ENCODE measurements around the gene PODNL1.
A peak's percentile ranks its signal among the peaks of the same experiment; 100 is the strongest.
"Not testable (repeated sequence)": the region's sequence is repeated elsewhere in the genome, so short reads cannot be mapped to it uniquely, and the experiment has no call there.

Gene PODNL1

GRCh38 chr19:13926010-13926409 lies 12.2 kb downstream of the PODNL1 start:
- no peak for DNase-seq (ENCODE audit: low spot score)

GRCh38 chr19:13923194-13923987 lies 14.8 kb downstream of the PODNL1 start:
- DNase-seq (ENCODE audit: low spot score): no peak

- not testable (repeated sequence) for DNase-seq (ENCODE audit: low spot score)
Measured at GRCh38 chr19:13922118-13922517, 16.1 kb downstream of the PODNL1 start.

DNA sequence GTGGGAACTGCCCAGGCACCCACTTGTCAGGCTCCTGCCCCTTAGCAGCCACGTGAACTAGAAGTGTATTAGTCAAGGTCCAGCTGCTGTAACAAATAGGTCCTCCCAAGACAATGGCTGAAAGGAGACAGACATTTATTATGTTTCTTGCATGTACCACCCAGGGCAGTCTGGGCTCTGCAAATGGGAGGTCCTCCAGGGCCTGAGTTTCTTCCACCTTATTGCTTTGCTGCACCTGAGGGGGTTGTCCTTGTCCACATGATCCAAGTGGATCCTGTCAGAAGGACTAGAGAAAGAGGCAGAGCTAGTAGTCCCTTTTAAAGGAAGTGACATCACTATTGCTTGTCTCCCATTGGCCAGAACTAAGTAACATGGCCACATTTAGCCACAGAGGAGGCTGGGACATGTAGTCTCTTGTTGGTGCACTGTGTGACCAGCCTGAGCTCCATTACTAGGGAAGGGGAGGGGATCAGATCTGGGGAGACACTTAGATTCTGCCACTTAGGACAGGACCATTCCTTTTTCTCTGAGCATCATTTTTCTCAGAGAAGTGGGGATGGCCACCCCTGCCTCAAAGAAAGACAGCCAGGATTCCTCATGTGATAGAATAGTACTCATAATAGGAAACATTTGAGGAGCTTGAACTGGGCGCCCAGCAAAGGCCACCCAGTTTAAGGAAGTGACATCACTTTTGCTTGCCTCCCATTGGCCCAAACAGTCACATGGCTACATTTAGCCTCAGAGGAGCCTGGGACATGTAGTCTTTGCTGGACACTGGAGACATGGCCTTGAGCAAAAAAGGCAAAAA lies 17.1 kb downstream of the PODNL1 start:
- no peak for DNase-seq (ENCODE audit: low spot score)

- DNase-seq (ENCODE audit: low spot score): no peak
Measured at GRCh38 chr19:13920524-13920923, 17.7 kb downstream of the PODNL1 start.

GRCh38 chr19:13918726-13919411 lies 19.3 kb downstream of the PODNL1 start:
- no peak for DNase-seq (ENCODE audit: low spot score)

GRCh38 chr19:13917888-13918406 lies 20.3 kb downstream of the PODNL1 start:
- no peak for DNase-seq (ENCODE audit: low spot score)

GRCh38 chr19:13914777-13915176 lies 23.4 kb downstream of the PODNL1 start:
- no peak for DNase-seq (ENCODE audit: low spot score)

GRCh38 chr19:13913352-13913751 lies 24.9 kb downstream of the PODNL1 start:
- DNase-seq (ENCODE audit: low spot score): no peak

GRCh38 chr19:13909430-13909829 lies 28.8 kb downstream of the PODNL1 start:
- DNase-seq (ENCODE audit: low spot score): no peak

GRCh38 chr19:13908674-13909073 lies 29.5 kb downstream of the PODNL1 start:
- DNase-seq (ENCODE audit: low spot score): no peak

DNA sequence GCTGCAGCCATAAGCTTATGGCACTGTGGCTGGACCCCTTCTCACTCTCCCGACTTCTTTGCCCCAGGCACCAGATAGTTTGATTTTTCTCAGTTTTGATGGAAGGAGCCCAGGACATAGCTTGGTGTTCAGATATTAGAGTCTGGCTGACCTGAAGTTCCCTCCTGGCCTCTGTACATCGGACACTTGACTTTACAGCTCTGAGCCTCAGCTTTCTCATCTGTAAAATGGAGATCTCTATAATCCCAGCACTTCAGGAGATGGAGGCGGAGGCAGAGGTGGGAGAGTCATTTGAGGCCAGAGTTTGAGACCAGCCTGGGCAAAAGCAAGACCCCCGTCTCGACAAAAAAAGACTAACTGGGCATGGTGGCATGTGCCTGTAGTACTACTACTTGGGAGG lies 31.3 kb downstream of the PODNL1 start:
- DNase-seq (ENCODE audit: low spot score): no peak

- no peak for DNase-seq (ENCODE audit: low spot score)
Measured at GRCh38 chr19:13906521-13906904, 31.7 kb downstream of the PODNL1 start.

DNA sequence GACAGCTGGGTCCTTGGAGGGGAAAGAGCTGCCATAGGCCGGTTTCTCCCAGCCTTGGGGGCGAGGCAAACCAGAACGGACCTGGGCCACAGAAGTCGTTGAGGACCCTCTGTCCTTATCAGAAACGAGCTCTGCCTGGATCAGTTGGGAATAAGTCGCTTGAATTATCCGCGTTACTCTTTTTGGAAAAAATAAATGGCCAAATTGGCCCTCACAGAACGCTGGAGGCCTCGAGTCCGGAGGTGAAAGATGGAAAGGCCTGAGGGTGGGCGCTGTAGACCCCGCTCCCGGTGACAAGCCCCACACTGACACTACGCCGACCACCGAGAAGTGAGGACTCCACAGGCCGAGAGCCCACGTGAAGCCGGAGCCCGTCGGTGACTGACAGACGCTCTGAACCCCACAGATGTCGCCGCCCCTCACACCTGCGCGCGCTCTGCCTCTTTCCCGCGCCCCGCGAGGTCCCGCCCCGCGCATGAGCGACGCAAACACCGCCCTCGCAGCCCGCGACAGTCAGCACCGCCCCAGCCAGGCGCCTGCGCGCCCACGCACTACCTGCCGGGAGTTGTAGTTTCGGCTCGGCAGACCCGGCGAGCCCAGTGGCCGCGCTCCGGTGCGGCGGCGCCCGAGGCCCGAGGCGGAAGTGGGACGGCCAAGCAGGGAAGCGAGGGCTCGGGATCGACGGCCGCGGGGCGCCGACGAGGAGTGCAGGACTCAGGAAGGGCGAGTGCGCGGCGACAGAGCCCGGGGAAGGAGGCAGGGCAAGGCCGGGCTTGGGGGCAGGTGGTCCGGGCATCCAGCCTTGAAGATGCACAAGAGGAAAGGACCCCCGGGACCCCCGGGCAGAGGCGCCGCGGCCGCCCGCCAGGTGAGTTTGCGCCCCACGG lies 32.3 kb downstream of the PODNL1 start, which contains the start of the genes BRME1 and CC2D1A:
TSS of gene BRME1 (minus strand) at position 484 of the 887 bp plus-strand sequence. CDS start 1,225 bp downstream, outside the sequence.
TSS of gene CC2D1A (plus strand) at position 568 of the 887 bp plus-strand sequence. CDS start at position 809, 241 bp downstream.
- peak; percentile 96 for DNase-seq (ENCODE audit: low spot score)

DNA sequence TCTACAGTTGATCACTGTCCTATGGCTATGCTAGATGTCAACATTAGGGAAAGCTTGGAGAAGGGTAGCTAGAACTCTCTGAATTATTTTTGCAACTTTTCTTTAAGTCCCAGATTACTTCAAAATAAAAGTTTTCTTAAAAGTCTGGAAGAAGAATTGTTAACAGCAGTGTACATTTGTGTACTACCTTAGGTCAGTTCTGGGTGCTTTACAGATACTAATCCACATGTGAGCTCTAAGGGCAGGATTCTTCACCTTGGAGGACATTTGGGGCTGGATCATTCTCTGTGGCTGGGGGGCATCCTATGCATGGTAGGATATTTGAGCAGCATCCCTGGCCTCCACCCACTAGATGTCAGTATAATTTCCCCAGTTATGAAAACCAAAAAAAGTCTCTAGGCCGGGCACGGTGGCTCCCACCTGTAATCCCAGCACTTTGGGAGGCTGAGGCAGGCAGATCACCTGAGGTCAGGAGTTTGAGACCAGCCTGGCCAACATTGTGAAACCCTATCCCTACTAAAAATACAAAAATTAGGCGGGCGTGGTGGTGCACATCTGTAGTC lies 35.1 kb downstream of the PODNL1 start:
- peak; percentile 44 for DNase-seq (ENCODE audit: low spot score)

DNA sequence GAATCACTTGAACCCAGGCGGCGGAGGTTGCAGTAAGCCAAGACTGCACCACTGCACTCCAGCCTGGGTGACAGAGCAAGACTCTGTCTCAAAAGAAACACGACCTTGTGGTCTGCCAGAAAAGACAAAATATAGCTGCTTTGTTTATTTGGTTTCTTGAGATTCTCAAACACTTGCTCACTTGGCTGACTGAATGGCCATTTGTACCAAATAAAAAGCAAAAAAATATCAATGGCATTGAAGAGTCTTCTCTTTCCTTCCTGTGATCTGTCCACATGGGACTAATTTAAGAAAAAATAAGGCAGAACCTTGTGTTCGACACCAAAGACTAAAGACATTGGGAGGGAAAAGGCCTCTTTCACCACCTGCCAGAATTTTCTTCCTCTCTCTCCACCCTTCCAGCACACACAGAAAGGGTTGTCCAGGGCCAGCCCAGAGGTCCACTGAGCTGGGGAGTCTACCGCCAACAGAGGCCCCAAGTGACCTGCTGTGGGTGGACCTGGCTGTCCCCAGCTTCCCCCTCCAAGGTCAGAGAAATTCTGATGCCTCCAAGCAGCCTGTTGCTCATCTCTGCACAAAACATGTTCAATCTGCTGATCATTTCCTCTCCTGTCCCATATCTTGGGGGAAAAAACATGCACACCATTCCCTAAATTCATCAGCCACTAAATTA lies 38.2 kb downstream of the PODNL1 start:
- no peak for DNase-seq (ENCODE audit: low spot score)

DNA sequence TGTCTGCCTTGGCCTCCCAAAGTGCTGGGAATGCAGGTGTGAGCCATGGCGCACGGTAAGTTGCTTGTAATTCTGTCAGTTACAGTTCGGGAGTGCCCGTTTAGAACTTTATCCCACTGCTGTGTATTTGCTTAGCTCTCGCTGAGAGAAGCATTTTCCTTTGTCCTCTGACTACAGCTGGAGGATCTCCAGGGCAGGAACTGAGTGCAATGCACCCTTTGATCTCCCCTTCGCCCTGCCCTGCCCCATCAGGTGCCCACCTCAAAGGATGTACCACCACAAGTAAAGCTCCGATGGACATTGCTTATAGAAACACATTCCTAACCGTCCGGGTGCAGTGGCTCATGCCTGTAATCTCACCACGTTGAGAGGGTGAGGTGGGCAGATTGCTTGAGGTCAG lies 38.8 kb downstream of the PODNL1 start:
- DNase-seq (ENCODE audit: low spot score): no peak

DNA sequence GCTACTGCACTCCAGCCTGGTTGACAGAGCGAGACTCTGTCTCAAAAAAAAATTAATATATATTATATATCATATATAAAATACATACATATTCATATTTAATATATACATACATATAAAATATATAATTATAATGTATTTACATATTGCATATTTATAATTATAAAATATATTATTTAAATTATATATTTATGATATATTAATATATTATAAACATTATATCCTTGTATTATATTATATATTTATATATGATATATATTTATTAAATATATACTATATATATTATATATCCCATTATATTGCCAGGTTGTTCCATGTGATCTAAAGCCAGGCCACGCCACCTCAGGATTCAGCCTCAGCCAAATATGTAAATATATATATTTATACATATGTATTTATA lies 42.0 kb downstream of the PODNL1 start:
- DNase-seq (ENCODE audit: low spot score): no peak

DNA sequence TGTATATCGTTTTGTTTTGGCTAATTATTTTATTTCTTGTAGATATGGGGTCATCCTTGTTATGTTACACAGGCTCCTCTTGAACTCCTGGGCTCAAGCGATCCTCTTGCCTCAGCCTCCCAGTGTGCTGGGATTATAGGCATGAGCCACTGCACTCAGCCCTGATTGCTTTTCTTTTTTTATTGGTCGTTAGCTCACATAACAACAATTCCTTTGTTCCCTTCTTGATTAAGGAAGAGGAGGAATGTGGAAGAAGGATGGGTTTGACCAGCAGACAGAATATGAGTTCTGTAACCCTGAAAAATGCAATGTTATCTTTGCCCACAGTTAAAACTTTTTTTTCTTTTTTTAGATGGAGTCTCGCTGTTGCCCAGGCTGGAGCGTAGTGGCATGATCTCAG lies 43.7 kb downstream of the PODNL1 start:
- DNase-seq (ENCODE audit: low spot score): no peak

DNA sequence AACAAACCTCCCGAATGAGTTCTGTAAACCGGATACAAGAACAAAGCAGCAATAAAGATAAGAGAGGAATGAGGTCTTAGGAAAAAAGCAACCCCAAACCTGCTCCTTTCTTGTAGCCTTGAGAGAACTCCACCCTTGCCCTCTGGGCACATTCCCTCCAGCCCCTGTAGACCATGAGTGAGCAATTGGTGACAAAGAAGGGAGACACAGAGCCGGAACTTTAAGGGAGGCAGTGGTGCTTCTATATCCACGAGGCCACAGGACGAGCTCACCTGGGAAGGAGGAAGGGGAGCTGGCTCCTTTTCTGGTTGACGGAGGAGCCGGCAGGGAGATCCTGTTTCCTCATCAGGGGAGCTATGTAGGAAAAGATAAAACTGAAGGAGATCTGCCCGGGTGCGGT lies 45.3 kb downstream of the PODNL1 start:
- no peak for DNase-seq (ENCODE audit: low spot score)
